Measurements from ENCODE around the gene POU2F3.

Gene POU2F3

GRCh38 chr11:120257346-120257745, 17.4 kb downstream of the POU2F3 start:
- Histone ChIP-seq H3K36me3 (ENCODE audit: control insufficient read depth in 1 of 2, insufficient read depth in 2 of 2, low read length in 2 of 2) (no peaks in the 10 kb centered on the region), H3K27ac (ENCODE audit: low read length) (no peak overlapping the region), H3K27me3 (ENCODE audit: low read depth, low read length) (peaks cover 16% of the 10 kb centered on the region), H3K4me1 (ENCODE audit: control insufficient read depth in 1 of 2, insufficient read depth in 2 of 2, low read length in 2 of 2) (no peaks in the 10 kb centered on the region), H3K4me3 (ENCODE audit: low read depth in 1 of 2, low read length in 2 of 2) (no peak overlapping the region), H3K9me3 (ENCODE audit: control insufficient read depth in 1 of 2, low read length in 2 of 2) (no peaks in the 10 kb centered on the region)

- Histone ChIP-seq H3K27me3 (ENCODE audit: low read depth, low read length) (peaks cover 10% of the 10 kb centered on the region), H3K4me1 (ENCODE audit: control insufficient read depth in 1 of 2, insufficient read depth in 2 of 2, low read length in 2 of 2) (no peaks in the 10 kb centered on the region), H3K4me3 (ENCODE audit: low read depth in 1 of 2, low read length in 2 of 2) (no peak overlapping the region), H3K9me3 (ENCODE audit: control insufficient read depth in 1 of 2, low read length in 2 of 2) (no peaks in the 10 kb centered on the region), H3K27ac (ENCODE audit: low read length) (no peak overlapping the region), H3K36me3 (ENCODE audit: control insufficient read depth in 1 of 2, insufficient read depth in 2 of 2, low read length in 2 of 2) (no peaks in the 10 kb centered on the region)
Measured at GRCh38 chr11:120258661-120259060, 18.7 kb downstream of the POU2F3 start.

GRCh38 chr11:120259241-120259640, 19.3 kb downstream of the POU2F3 start:
- H3K27me3 ChIP-seq (ENCODE audit: low read depth, low read length) = peaks cover 10% of the 10 kb centered on the region
- H3K27ac ChIP-seq (ENCODE audit: low read length) = no peak overlapping the region
- H3K9me3 ChIP-seq (ENCODE audit: control insufficient read depth in 1 of 2, low read length in 2 of 2) = no peaks in the 10 kb centered on the region
- no peaks in the 10 kb centered on the region for H3K4me1 ChIP-seq (ENCODE audit: control insufficient read depth in 1 of 2, insufficient read depth in 2 of 2, low read length in 2 of 2)
- no peaks in the 10 kb centered on the region for H3K36me3 ChIP-seq (ENCODE audit: control insufficient read depth in 1 of 2, insufficient read depth in 2 of 2, low read length in 2 of 2)
- H3K4me3 ChIP-seq (ENCODE audit: low read depth in 1 of 2, low read length in 2 of 2) = no peak overlapping the region

GRCh38 chr11:120259988-120260565, 20.1 kb downstream of the POU2F3 start:
- Histone ChIP-seq H3K36me3 (ENCODE audit: control insufficient read depth in 1 of 2, insufficient read depth in 2 of 2, low read length in 2 of 2) (no peaks in the 10 kb centered on the region), H3K27ac (ENCODE audit: low read length) (no peak overlapping the region), H3K27me3 (ENCODE audit: low read depth, low read length) (peaks cover 11% of the 10 kb centered on the region)

GRCh38 chr11:120260616-120261015, 20.7 kb downstream of the POU2F3 start:
- H3K27me3 ChIP-seq (ENCODE audit: low read depth, low read length) = peaks cover 15% of the 10 kb centered on the region
- H3K36me3 ChIP-seq (ENCODE audit: control insufficient read depth in 1 of 2, insufficient read depth in 2 of 2, low read length in 2 of 2) = no peaks in the 10 kb centered on the region
- no peak overlapping the region for H3K4me3 ChIP-seq (ENCODE audit: low read depth in 1 of 2, low read length in 2 of 2)
- H3K27ac ChIP-seq (ENCODE audit: low read length) = no peak overlapping the region
- no peaks in the 10 kb centered on the region for H3K9me3 ChIP-seq (ENCODE audit: control insufficient read depth in 1 of 2, low read length in 2 of 2)
- no peaks in the 10 kb centered on the region for H3K4me1 ChIP-seq (ENCODE audit: control insufficient read depth in 1 of 2, insufficient read depth in 2 of 2, low read length in 2 of 2)

More at GRCh38 chr11:120259988-120260565, 20.1 kb downstream of the POU2F3 start:
- no peaks in the 10 kb centered on the region for H3K4me1 ChIP-seq (ENCODE audit: control insufficient read depth in 1 of 2, insufficient read depth in 2 of 2, low read length in 2 of 2)
- H3K9me3 ChIP-seq (ENCODE audit: control insufficient read depth in 1 of 2, low read length in 2 of 2) = no peaks in the 10 kb centered on the region
- no peak overlapping the region for H3K4me3 ChIP-seq (ENCODE audit: low read depth in 1 of 2, low read length in 2 of 2)

- H3K4me1 ChIP-seq (ENCODE audit: control insufficient read depth in 1 of 2, insufficient read depth in 2 of 2, low read length in 2 of 2) = no peaks in the 10 kb centered on the region
- no peaks in the 10 kb centered on the region for H3K36me3 ChIP-seq (ENCODE audit: control insufficient read depth in 1 of 2, insufficient read depth in 2 of 2, low read length in 2 of 2)
- H3K4me3 ChIP-seq (ENCODE audit: low read depth in 1 of 2, low read length in 2 of 2) = no peak overlapping the region
- H3K9me3 ChIP-seq (ENCODE audit: control insufficient read depth in 1 of 2, low read length in 2 of 2) = no peaks in the 10 kb centered on the region
- H3K27me3 ChIP-seq (ENCODE audit: low read depth, low read length) = peaks cover 15% of the 10 kb centered on the region
- H3K27ac ChIP-seq (ENCODE audit: low read length) = no peak overlapping the region
Measured at GRCh38 chr11:120261321-120261720, 21.4 kb downstream of the POU2F3 start.

GRCh38 chr11:120261931-120262330, 22.0 kb downstream of the POU2F3 start:
- no peaks in the 10 kb centered on the region for H3K36me3 ChIP-seq (ENCODE audit: control insufficient read depth in 1 of 2, insufficient read depth in 2 of 2, low read length in 2 of 2)

GRCh38 chr11:120267319-120267718, 27.4 kb downstream of the POU2F3 start:
- no peak overlapping the region for H3K4me3 ChIP-seq (ENCODE audit: low read depth in 1 of 2, low read length in 2 of 2)
- H3K27me3 ChIP-seq (ENCODE audit: low read depth, low read length) = peaks cover 5% of the 10 kb centered on the region
- no peaks in the 10 kb centered on the region for H3K4me1 ChIP-seq (ENCODE audit: control insufficient read depth in 1 of 2, insufficient read depth in 2 of 2, low read length in 2 of 2)
- no peaks in the 10 kb centered on the region for H3K36me3 ChIP-seq (ENCODE audit: control insufficient read depth in 1 of 2, insufficient read depth in 2 of 2, low read length in 2 of 2)
- H3K27ac ChIP-seq (ENCODE audit: low read length) = no peak overlapping the region
- H3K9me3 ChIP-seq (ENCODE audit: control insufficient read depth in 1 of 2, low read length in 2 of 2) = no peaks in the 10 kb centered on the region

More at GRCh38 chr11:120261931-120262330, 22.0 kb downstream of the POU2F3 start:
- H3K27ac ChIP-seq (ENCODE audit: low read length) = no peak overlapping the region
- H3K27me3 ChIP-seq (ENCODE audit: low read depth, low read length) = peaks cover 11% of the 10 kb centered on the region
- no peaks in the 10 kb centered on the region for H3K4me1 ChIP-seq (ENCODE audit: control insufficient read depth in 1 of 2, insufficient read depth in 2 of 2, low read length in 2 of 2)
- no peaks in the 10 kb centered on the region for H3K9me3 ChIP-seq (ENCODE audit: control insufficient read depth in 1 of 2, low read length in 2 of 2)
- H3K4me3 ChIP-seq (ENCODE audit: low read depth in 1 of 2, low read length in 2 of 2) = no peak overlapping the region

GRCh38 chr11:120268686-120269085, 28.7 kb downstream of the POU2F3 start:
- H3K9me3 ChIP-seq (ENCODE audit: control insufficient read depth in 1 of 2, low read length in 2 of 2) = no peaks in the 10 kb centered on the region
- no peak overlapping the region for H3K27ac ChIP-seq (ENCODE audit: low read length)
- H3K4me3 ChIP-seq (ENCODE audit: low read depth in 1 of 2, low read length in 2 of 2) = no peak overlapping the region
- no peaks in the 10 kb centered on the region for H3K36me3 ChIP-seq (ENCODE audit: control insufficient read depth in 1 of 2, insufficient read depth in 2 of 2, low read length in 2 of 2)
- H3K4me1 ChIP-seq (ENCODE audit: control insufficient read depth in 1 of 2, insufficient read depth in 2 of 2, low read length in 2 of 2) = no peaks in the 10 kb centered on the region
- peaks cover 5% of the 10 kb centered on the region for H3K27me3 ChIP-seq (ENCODE audit: low read depth, low read length)

- Histone ChIP-seq H3K27me3 (ENCODE audit: low read depth, low read length) (peaks cover under 1% of the 10 kb centered on the region), H3K9me3 (ENCODE audit: control insufficient read depth in 1 of 2, low read length in 2 of 2) (no peaks in the 10 kb centered on the region), H3K36me3 (ENCODE audit: control insufficient read depth in 1 of 2, insufficient read depth in 2 of 2, low read length in 2 of 2) (no peaks in the 10 kb centered on the region), H3K4me1 (ENCODE audit: control insufficient read depth in 1 of 2, insufficient read depth in 2 of 2, low read length in 2 of 2) (no peaks in the 10 kb centered on the region), H3K27ac (ENCODE audit: low read length) (no peak overlapping the region), H3K4me3 (ENCODE audit: low read depth in 1 of 2, low read length in 2 of 2) (no peak overlapping the region)
Measured at GRCh38 chr11:120270386-120270785, 30.4 kb downstream of the POU2F3 start.

- H3K27me3 ChIP-seq (ENCODE audit: low read depth, low read length) = no peaks in the 10 kb centered on the region
- no peaks in the 10 kb centered on the region for H3K4me1 ChIP-seq (ENCODE audit: control insufficient read depth in 1 of 2, insufficient read depth in 2 of 2, low read length in 2 of 2)
- no peak overlapping the region for H3K4me3 ChIP-seq (ENCODE audit: low read depth in 1 of 2, low read length in 2 of 2)
- no peaks in the 10 kb centered on the region for H3K9me3 ChIP-seq (ENCODE audit: control insufficient read depth in 1 of 2, low read length in 2 of 2)
- no peaks in the 10 kb centered on the region for H3K36me3 ChIP-seq (ENCODE audit: control insufficient read depth in 1 of 2, insufficient read depth in 2 of 2, low read length in 2 of 2)
- H3K27ac ChIP-seq (ENCODE audit: low read length) = no peak overlapping the region
Measured at GRCh38 chr11:120271672-120272071, 31.7 kb downstream of the POU2F3 start.

- H3K27ac ChIP-seq (ENCODE audit: low read length) = no peak overlapping the region
- H3K9me3 ChIP-seq (ENCODE audit: control insufficient read depth in 1 of 2, low read length in 2 of 2) = no peaks in the 10 kb centered on the region
- no peak overlapping the region for H3K4me3 ChIP-seq (ENCODE audit: low read depth in 1 of 2, low read length in 2 of 2)
- H3K36me3 ChIP-seq (ENCODE audit: control insufficient read depth in 1 of 2, insufficient read depth in 2 of 2, low read length in 2 of 2) = no peaks in the 10 kb centered on the region
- no peaks in the 10 kb centered on the region for H3K27me3 ChIP-seq (ENCODE audit: low read depth, low read length)
- no peaks in the 10 kb centered on the region for H3K4me1 ChIP-seq (ENCODE audit: control insufficient read depth in 1 of 2, insufficient read depth in 2 of 2, low read length in 2 of 2)
Measured at GRCh38 chr11:120272303-120272702, 32.4 kb downstream of the POU2F3 start.
